DOHH2 (cell line): ENCODE data around the gene PKIB.

Source experiments
- CTCF ChIP-seq: fragments of 200-600 bp; sonication (generic); IDR thresholded peaks from one replicate; pipeline ENCODE4 v1.5.1; 2014; ENCODE audit warnings: antibody characterized with exemption, mild to moderate bottlenecking, low read depth, low read length; ENCODE audit not compliant: poor library complexity, severe bottlenecking
- EZH2phosphoT487 ChIP-seq: fragments of 200-600 bp; sonication (generic); IDR thresholded peaks from 2 replicates; pipeline ENCODE4 v1.6.1; 2017; ENCODE audit warnings: borderline replicate concordance, mild to moderate bottlenecking, antibody characterized with exemption, low read length, moderate library complexity, mixed read lengths

- TF ChIP-seq CTCF: no peak
- no peak for TF ChIP-seq EZH2phosphoT487
Observed at GRCh38 chr6:122713138-122713537, 102.9 kb downstream of the PKIB start.
